Astrocyte (in vitro differentiated cells and primary cell): ENCODE data around the gene BSG. TPM values are rescaled to one million over a fixed set of nuclear protein-coding genes. Genes with fewer than 3 reads are reported as not detected.
"Not testable (repeated sequence)": the region's sequence is repeated elsewhere in the genome, so short reads cannot be mapped to it uniquely, and the experiment has no call there.

Experiments used
- DNase-seq: peaks from one replicate; pipeline ENCODE4 v3.0.0-alpha.2; 2010; ENCODE audit warnings: low read depth
- FAIRE-seq: peaks from 2 replicates; lab custom pipeline; 2011; peaks lifted over from hg19 to GRCh38; lab: Jason Lieb, UNC
- H2AFZ ChIP-seq: 2 replicates; pipeline ENCODE4 v1.6.0; 2012; ENCODE audit warnings: low read depth, low read length, inconsistent platforms
- H3K27ac ChIP-seq: 2 replicates; pipeline ENCODE4 v1.5.1; 2011; ENCODE audit warnings: low read depth, low read length, inconsistent platforms
- H3K27me3 ChIP-seq: 2 replicates; pipeline ENCODE4 v1.6.0; 2011; ENCODE audit warnings: low read length, inconsistent platforms; ENCODE audit not compliant: insufficient read depth
- H3K36me3 ChIP-seq: 2 replicates; pipeline ENCODE4 v1.5.1; 2011; ENCODE audit warnings: low read length, inconsistent platforms; ENCODE audit not compliant: insufficient read depth
- H3K4me1 ChIP-seq: 2 replicates; pipeline ENCODE4 v1.5.1; 2011; ENCODE audit warnings: low read length, inconsistent platforms; ENCODE audit not compliant: insufficient read depth
- H3K4me2 ChIP-seq: 2 replicates; pipeline ENCODE4 v1.6.0; 2012; ENCODE audit warnings: low read length, inconsistent platforms
- H3K4me3 ChIP-seq: 2 replicates; pipeline ENCODE4 v1.5.1; 2011; ENCODE audit warnings: low read depth, mild to moderate bottlenecking, low read length, inconsistent platforms; ENCODE audit not compliant: insufficient read depth
- H3K79me2 ChIP-seq: 2 replicates; pipeline ENCODE4 v1.6.0; 2012; ENCODE audit warnings: mild to moderate bottlenecking, low read length, inconsistent platforms; ENCODE audit not compliant: insufficient read depth
- H3K9ac ChIP-seq: 2 replicates; pipeline ENCODE4 v1.6.0; 2012; ENCODE audit warnings: mild to moderate bottlenecking, low read length, inconsistent platforms
- H3K9me3 ChIP-seq: 2 replicates; pipeline ENCODE4 v1.5.1; 2012; ENCODE audit warnings: low read depth, mild to moderate bottlenecking, low read length, inconsistent platforms; ENCODE audit not compliant: insufficient read depth
- H4K20me1 ChIP-seq: 2 replicates; pipeline ENCODE4 v1.6.0; 2012; ENCODE audit warnings: low read length, inconsistent platforms; ENCODE audit not compliant: insufficient read depth
- H3K27ac Mint-ChIP-seq: one replicate; pipeline ENCODE4 v1.8.0; 2021; ENCODE audit warnings: mild to moderate bottlenecking, mixed read lengths; ENCODE audit not compliant: unreplicated experiment
- H3K27me3 Mint-ChIP-seq: one replicate; pipeline ENCODE4 v1.8.0; 2021; ENCODE audit warnings: low read depth, mixed read lengths; ENCODE audit not compliant: unreplicated experiment
- H3K36me3 Mint-ChIP-seq: one replicate; pipeline ENCODE4 v1.8.0; 2021; ENCODE audit warnings: low read depth, mixed read lengths; ENCODE audit not compliant: unreplicated experiment
- H3K4me1 Mint-ChIP-seq: one replicate; pipeline ENCODE4 v1.8.0; 2021; ENCODE audit warnings: low read depth, mixed read lengths; ENCODE audit not compliant: unreplicated experiment
- H3K4me3 Mint-ChIP-seq: one replicate; pipeline ENCODE4 v1.8.0; 2021; ENCODE audit warnings: mild to moderate bottlenecking, moderate library complexity, mixed read lengths; ENCODE audit not compliant: unreplicated experiment
- H3K9me3 Mint-ChIP-seq: one replicate; pipeline ENCODE4 v1.8.0; 2021; ENCODE audit warnings: mild to moderate bottlenecking, mixed read lengths; ENCODE audit not compliant: unreplicated experiment
- CTCF ChIP-seq: IDR thresholded peaks from 2 replicates; pipeline ENCODE4 v1.5.1; 2011; ENCODE audit warnings: low read depth, mild to moderate bottlenecking, inconsistent platforms, low read length, moderate library complexity; ENCODE audit not compliant: insufficient read depth
- EZH2 ChIP-seq: IDR thresholded peaks from 2 replicates; pipeline ENCODE4 v1.6.1; 2012; ENCODE audit warnings: mild to moderate bottlenecking, low read length, inconsistent platforms; ENCODE audit not compliant: insufficient read depth
- total RNA-seq: library from RNA; stranded (reverse); gene quantifications from 2 replicates; pipeline ENCODE4 v1.2.1, GENCODE V29; 2021

Gene BSG
- total RNA-seq, 1 donor from 2014 or later: 807 TPM

GRCh38 chr19:602391-603301 lies 30.2 kb downstream of the BSG start:
- no peak for FAIRE-seq
- no peaks in the 10 kb centered on the region for H3K4me1 Mint-ChIP-seq
- no peaks in the 10 kb centered on the region for H3K27me3 ChIP-seq

GRCh38 chr19:603302-603639 lies 30.9 kb downstream of the BSG start:
- H3K27ac Mint-ChIP-seq, H3K36me3 ChIP-seq, H3K27me3 ChIP-seq, FAIRE-seq, H3K9me3 Mint-ChIP-seq, H3K9ac ChIP-seq, H3K27ac ChIP-seq, H3K79me2 ChIP-seq, DNase-seq, H3K27me3 Mint-ChIP-seq, H4K20me1 ChIP-seq, H3K36me3 Mint-ChIP-seq, H3K4me3 Mint-ChIP-seq, H3K4me3 ChIP-seq, H3K4me1 ChIP-seq, H3K9me3 ChIP-seq, H3K4me2 ChIP-seq, H3K4me1 Mint-ChIP-seq, H2AFZ ChIP-seq: not testable (repeated sequence)

More at GRCh38 chr19:602391-603301, 30.2 kb downstream of the BSG start:
- peaks cover 8% of the 10 kb centered on the region for H3K9me3 Mint-ChIP-seq
- TF ChIP-seq EZH2 (no peak), CTCF (no peak)
- peaks cover 6% of the 10 kb centered on the region for H3K36me3 Mint-ChIP-seq
- peaks cover 4% of the 10 kb centered on the region for H3K27me3 Mint-ChIP-seq
- Histone ChIP-seq H4K20me1 (peaks cover 6% of the 10 kb centered on the region), H2AFZ (no peak overlapping the region), H3K27ac (no peak overlapping the region), H3K4me1 (no peaks in the 10 kb centered on the region), H3K4me2 (no peak overlapping the region), H3K9ac (no peak overlapping the region), H3K36me3 (no peaks in the 10 kb centered on the region), H3K4me3 (no peak overlapping the region), H3K79me2 (no peaks in the 10 kb centered on the region), H3K9me3 (no peaks in the 10 kb centered on the region)
- no peak for DNase-seq
- H3K27ac Mint-ChIP-seq: no peak overlapping the region
- no peak overlapping the region for H3K4me3 Mint-ChIP-seq

GRCh38 chr19:603779-604178 lies 31.4 kb downstream of the BSG start:
- not testable (repeated sequence) for H3K27ac ChIP-seq, FAIRE-seq, H3K4me3 Mint-ChIP-seq, H3K27me3 Mint-ChIP-seq, H3K79me2 ChIP-seq, H3K9me3 Mint-ChIP-seq, H3K4me2 ChIP-seq, DNase-seq, H2AFZ ChIP-seq, H3K4me3 ChIP-seq, H3K9ac ChIP-seq, H3K9me3 ChIP-seq, H3K27me3 ChIP-seq, H4K20me1 ChIP-seq, H3K4me1 ChIP-seq, H3K4me1 Mint-ChIP-seq, H3K36me3 Mint-ChIP-seq, H3K36me3 ChIP-seq
- peak overlapping the region; percentile 26 for H3K27ac Mint-ChIP-seq
